ENCODE results near the gene FRMD5.
"Not testable (repeated sequence)": the region's sequence is repeated elsewhere in the genome, so short reads cannot be mapped to it uniquely, and the experiment has no call there.

FRMD5 gene

DNA sequence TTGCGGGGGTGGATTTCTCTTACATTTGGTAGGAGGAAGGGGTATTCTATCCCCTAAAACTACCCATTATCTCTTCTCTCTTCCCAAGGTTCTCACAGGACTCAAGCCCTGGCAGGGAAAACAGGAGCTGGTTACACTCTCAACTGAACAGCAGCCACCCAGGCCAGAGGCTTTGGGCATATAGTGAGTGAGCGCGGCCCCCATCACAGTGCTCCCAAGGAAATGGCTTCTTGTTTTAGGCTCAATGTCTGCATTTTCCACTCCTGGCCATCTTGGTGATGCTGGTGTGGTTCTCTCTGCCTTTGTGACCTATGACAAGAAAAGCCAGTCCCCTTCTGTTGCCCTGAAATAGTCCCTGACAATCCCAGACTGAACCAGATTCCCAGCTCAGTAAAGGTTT, 318.2 kb downstream of the FRMD5 start:
- TF ChIP-seq POLR2AphosphoS5 (IDR thresholded peaks at IDR 0.05; ENCODE audit: borderline replicate concordance, low read depth, low read length) (no peak), FOXP2 (optimal IDR thresholded peaks at IDR 0.05; ENCODE audit: control extremely low read depth, extremely low read length, insufficient read depth) (no peak), EZH2 (IDR thresholded peaks at IDR 0.05) (no peak)
- H3K36me3 ChIP-seq (ENCODE audit: insufficient read depth, low read length): peaks cover 39% of the 10 kb centered on the region
- H3K27ac ChIP-seq: no peak overlapping the region
- H3K4me3 ChIP-seq: no peak overlapping the region
- H3K9me3 ChIP-seq (ENCODE audit: low read depth, low read length): no peaks in the 10 kb centered on the region
- no peak overlapping the region for H3K9ac ChIP-seq (ENCODE audit: insufficient read length)
- no peak for DNase-seq (ENCODE audit: low read depth, low spot score)

DNA sequence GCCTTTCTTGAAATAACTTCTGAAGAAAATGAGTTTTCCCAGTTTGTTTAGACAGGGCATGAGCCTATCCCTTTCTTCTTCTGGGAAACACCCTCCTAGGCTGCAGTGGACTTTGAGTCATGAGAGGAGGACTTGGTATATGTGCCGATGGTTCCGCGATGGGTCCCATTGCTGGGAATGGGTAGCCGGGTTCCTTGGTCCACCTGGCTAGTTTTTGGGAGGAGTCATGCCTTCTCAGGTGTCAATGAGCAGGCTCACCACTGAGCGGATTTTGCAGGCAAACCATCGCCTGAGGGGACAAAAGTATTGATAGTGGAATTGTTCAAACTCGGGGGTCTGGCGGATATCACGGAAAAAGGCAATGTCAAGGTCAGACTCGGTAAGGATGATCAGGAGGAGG, 321.4 kb downstream of the FRMD5 start:
- H3K9ac ChIP-seq (ENCODE audit: insufficient read length): no peak overlapping the region
- H3K27ac ChIP-seq: no peak overlapping the region
- no peak overlapping the region for H3K4me3 ChIP-seq
- TF ChIP-seq FOXP2 (optimal IDR thresholded peaks at IDR 0.05; ENCODE audit: control extremely low read depth, extremely low read length, insufficient read depth): no peak
- no peak for TF ChIP-seq POLR2AphosphoS5 (IDR thresholded peaks at IDR 0.05; ENCODE audit: borderline replicate concordance, low read depth, low read length)
- TF ChIP-seq EZH2 (IDR thresholded peaks at IDR 0.05): no peak
- no peaks in the 10 kb centered on the region for H3K9me3 ChIP-seq (ENCODE audit: low read depth, low read length)
- peaks cover 56% of the 10 kb centered on the region for H3K36me3 ChIP-seq (ENCODE audit: insufficient read depth, low read length)
- DNase-seq (ENCODE audit: low read depth, low spot score): no peak

- Histone ChIP-seq H3K27ac (no peak overlapping the region), H3K4me3 (no peak overlapping the region), H3K36me3 (ENCODE audit: insufficient read depth, low read length) (peaks cover 50% of the 10 kb centered on the region), H3K9me3 (ENCODE audit: low read depth, low read length) (no peaks in the 10 kb centered on the region), H3K9ac (ENCODE audit: insufficient read length) (no peak overlapping the region)
- TF ChIP-seq EZH2 (IDR thresholded peaks at IDR 0.05): no peak
- no peak for TF ChIP-seq FOXP2 (optimal IDR thresholded peaks at IDR 0.05; ENCODE audit: control extremely low read depth, extremely low read length, insufficient read depth)
- TF ChIP-seq POLR2AphosphoS5 (IDR thresholded peaks at IDR 0.05; ENCODE audit: borderline replicate concordance, low read depth, low read length): no peak
- peak; percentile 5 for DNase-seq (ENCODE audit: low read depth, low spot score)
Measured at GRCh38 chr15:43872416-43873020, 322.6 kb downstream of the FRMD5 start.

- DNase-seq (ENCODE audit: low read depth, low spot score): no peak
- H3K27ac ChIP-seq: no peak overlapping the region
- H3K9ac ChIP-seq (ENCODE audit: insufficient read length): no peak overlapping the region
- H3K36me3 ChIP-seq (ENCODE audit: insufficient read depth, low read length): peaks cover 52% of the 10 kb centered on the region
- no peaks in the 10 kb centered on the region for H3K9me3 ChIP-seq (ENCODE audit: low read depth, low read length)
- H3K4me3 ChIP-seq: no peak overlapping the region
- TF ChIP-seq POLR2AphosphoS5 (IDR thresholded peaks at IDR 0.05; ENCODE audit: borderline replicate concordance, low read depth, low read length) (no peak), FOXP2 (optimal IDR thresholded peaks at IDR 0.05; ENCODE audit: control extremely low read depth, extremely low read length, insufficient read depth) (no peak), EZH2 (IDR thresholded peaks at IDR 0.05) (no peak)
Measured at GRCh38 chr15:43871835-43872234, 323.2 kb downstream of the FRMD5 start.

- Histone ChIP-seq H3K36me3 (ENCODE audit: insufficient read depth, low read length) (peaks cover 61% of the 10 kb centered on the region), H3K9me3 (ENCODE audit: low read depth, low read length) (no peaks in the 10 kb centered on the region), H3K9ac (ENCODE audit: insufficient read length) (no peak overlapping the region), H3K27ac (peak overlapping the region; percentile 68), H3K4me3 (no peak overlapping the region)
- DNase-seq (ENCODE audit: low read depth, low spot score): peak; percentile 86
- TF ChIP-seq FOXP2 (optimal IDR thresholded peaks at IDR 0.05; ENCODE audit: control extremely low read depth, extremely low read length, insufficient read depth) (no peak), POLR2AphosphoS5 (IDR thresholded peaks at IDR 0.05; ENCODE audit: borderline replicate concordance, low read depth, low read length) (peak; percentile 13; the same call in 1 of the 2 replicates)
Measured at GRCh38 chr15:43868406-43868805, 326.7 kb downstream of the FRMD5 start.

DNA sequence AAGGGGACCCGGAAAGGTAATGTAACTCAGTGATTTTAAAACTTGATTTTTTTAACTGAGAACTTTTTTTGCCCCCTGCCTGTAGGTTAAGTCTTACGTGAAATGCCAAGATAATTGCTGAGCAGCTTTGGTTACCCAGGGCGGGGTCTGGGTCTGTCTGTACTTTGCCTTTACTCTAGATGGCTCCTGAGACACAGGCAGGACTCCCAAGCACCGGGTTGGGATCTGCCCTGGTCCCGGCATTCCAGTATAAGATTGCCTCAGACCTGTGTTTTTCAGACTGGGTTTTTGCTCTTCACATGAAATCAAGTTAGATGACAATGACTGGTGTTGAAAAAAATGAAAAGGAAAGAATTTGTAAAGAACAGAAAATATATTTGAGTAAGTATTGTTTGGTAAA, 328.0 kb downstream of the FRMD5 start:
- DNase-seq (ENCODE audit: low read depth, low spot score): no peak
- Histone ChIP-seq H3K27ac (no peak overlapping the region), H3K36me3 (ENCODE audit: insufficient read depth, low read length) (peaks cover 55% of the 10 kb centered on the region), H3K9me3 (ENCODE audit: low read depth, low read length) (no peaks in the 10 kb centered on the region), H3K4me3 (no peak overlapping the region), H3K9ac (ENCODE audit: insufficient read length) (no peak overlapping the region)
- TF ChIP-seq POLR2AphosphoS5 (IDR thresholded peaks at IDR 0.05; ENCODE audit: borderline replicate concordance, low read depth, low read length): no peak
- no peak for TF ChIP-seq EZH2 (IDR thresholded peaks at IDR 0.05)
- no peak for TF ChIP-seq FOXP2 (optimal IDR thresholded peaks at IDR 0.05; ENCODE audit: control extremely low read depth, extremely low read length, insufficient read depth)

DNA sequence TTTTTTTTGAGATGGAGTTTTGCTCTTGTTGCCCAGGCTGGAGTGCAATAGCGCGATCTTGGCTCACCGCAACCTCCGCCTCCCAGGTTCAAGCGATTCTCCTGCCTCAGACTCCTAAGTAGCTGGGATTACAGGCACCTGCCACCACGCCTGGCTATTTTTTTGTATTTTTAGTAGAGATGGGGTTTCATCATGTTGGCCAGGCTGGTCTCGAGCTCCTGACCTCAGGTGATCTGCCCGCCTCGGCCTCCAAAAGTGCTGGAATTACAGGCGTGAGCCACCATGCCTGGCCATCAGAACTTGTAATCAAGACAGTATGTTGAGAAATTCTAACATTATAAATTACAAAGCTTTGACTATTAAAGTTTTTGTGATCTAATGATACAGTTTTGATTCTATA, 328.4 kb downstream of the FRMD5 start:
- not testable (repeated sequence) for H3K9ac ChIP-seq (ENCODE audit: insufficient read length); H3K4me3 ChIP-seq; DNase-seq (ENCODE audit: low read depth, low spot score); H3K27ac ChIP-seq; H3K9me3 ChIP-seq (ENCODE audit: low read depth, low read length)
- H3K36me3 ChIP-seq (ENCODE audit: insufficient read depth, low read length): peaks cover 51% of the 10 kb centered on the region

DNA sequence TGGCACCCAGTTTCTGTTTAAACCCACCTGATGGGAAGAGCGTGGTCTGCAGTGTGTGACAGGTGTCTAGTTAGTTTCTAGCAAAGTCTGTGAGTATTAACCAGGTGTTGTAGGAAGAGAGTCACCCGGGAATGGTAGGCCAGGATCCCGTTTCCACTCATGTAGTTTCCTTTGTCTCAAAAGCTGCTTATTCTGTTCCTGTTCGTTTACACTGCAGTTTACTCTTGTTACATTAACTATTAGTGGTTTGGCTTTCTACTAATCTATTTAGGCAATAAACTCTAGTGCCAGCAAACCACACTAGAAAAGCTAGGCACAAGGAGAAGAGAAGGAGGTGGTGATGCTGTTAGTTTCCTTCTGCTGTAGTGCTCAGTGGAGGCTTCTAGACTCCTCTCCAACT, 335.5 kb downstream of the FRMD5 start:
- H3K4me3 ChIP-seq: no peak overlapping the region
- H3K27ac ChIP-seq: no peak overlapping the region
- H3K36me3 ChIP-seq (ENCODE audit: insufficient read depth, low read length): peaks cover 71% of the 10 kb centered on the region
- H3K9me3 ChIP-seq (ENCODE audit: low read depth, low read length): no peaks in the 10 kb centered on the region
- TF ChIP-seq EZH2 (IDR thresholded peaks at IDR 0.05): no peak
- no peak for TF ChIP-seq FOXP2 (optimal IDR thresholded peaks at IDR 0.05; ENCODE audit: control extremely low read depth, extremely low read length, insufficient read depth)
- no peak for TF ChIP-seq POLR2AphosphoS5 (IDR thresholded peaks at IDR 0.05; ENCODE audit: borderline replicate concordance, low read depth, low read length)
- DNase-seq (ENCODE audit: low read depth, low spot score): no peak
- no peak overlapping the region for H3K9ac ChIP-seq (ENCODE audit: insufficient read length)

GRCh38 chr15:43854801-43855200, 340.3 kb downstream of the FRMD5 start:
- TF ChIP-seq EZH2 (IDR thresholded peaks at IDR 0.05) (no peak), POLR2AphosphoS5 (IDR thresholded peaks at IDR 0.05; ENCODE audit: borderline replicate concordance, low read depth, low read length) (no peak), FOXP2 (optimal IDR thresholded peaks at IDR 0.05; ENCODE audit: control extremely low read depth, extremely low read length, insufficient read depth) (no peak)

More at GRCh38 chr15:43854801-43855200, 340.3 kb downstream of the FRMD5 start:
- Histone ChIP-seq H3K36me3 (ENCODE audit: insufficient read depth, low read length) (peaks cover 86% of the 10 kb centered on the region), H3K9ac (ENCODE audit: insufficient read length) (no peak overlapping the region), H3K27ac (no peak overlapping the region), H3K9me3 (ENCODE audit: low read depth, low read length) (no peaks in the 10 kb centered on the region), H3K4me3 (no peak overlapping the region)
- no peak for DNase-seq (ENCODE audit: low read depth, low spot score)
